HepG2 (cell line): ENCODE measurements around the gene MSL3B.

Experiments
- CREB1 ChIP-seq, 2 experiments: fragments of 450-650 bp in 1 of 2; IDR thresholded peaks; 2 replicates each; pipeline ENCODE4 v1.6.1; 2016 to 2017; ENCODE audit warnings: control low read depth in 1 of 2, mild to moderate bottlenecking in 1 of 2, missing compliant biosample characterization in 1 of 2, missing genetic modification characterization in 1 of 2
- EP300 ChIP-seq, 3 experiments: sonication (generic) in 1 of 3; formaldehyde crosslinking in 1 of 3; IDR thresholded peaks; 2 replicates each; pipeline versions ENCODE4 v1.5.1 to v1.6.1; 2011 to 2020; ENCODE audit warnings: low read depth in 2 of 3, low read length in 2 of 3, borderline replicate concordance in 1 of 3, improper control_type of control experiment in 1 of 3, mild to moderate bottlenecking in 1 of 3, missing genetic modification reagents in 1 of 3, moderate library complexity in 1 of 3
- RAD21 ChIP-seq: fragments of 450-650 bp; formaldehyde crosslinking; IDR thresholded peaks from 2 replicates; pipeline ENCODE4 v1.5.0; 2020; ENCODE audit warnings: mild to moderate bottlenecking
- ZBTB10 ChIP-seq: sonication (generic); formaldehyde crosslinking; IDR thresholded peaks from 2 replicates; pipeline ENCODE4 v1.4.0; 2020; ENCODE audit warnings: missing genetic modification reagents, borderline replicate concordance
- TF ChIP-seq, protein P1 (sequence below): sonication (generic); formaldehyde crosslinking; IDR thresholded peaks from 2 replicates; pipeline ENCODE4 v1.5.0; 2020; ENCODE audit warnings: mild to moderate bottlenecking, missing genetic modification reagents, moderate library complexity

DNA sequence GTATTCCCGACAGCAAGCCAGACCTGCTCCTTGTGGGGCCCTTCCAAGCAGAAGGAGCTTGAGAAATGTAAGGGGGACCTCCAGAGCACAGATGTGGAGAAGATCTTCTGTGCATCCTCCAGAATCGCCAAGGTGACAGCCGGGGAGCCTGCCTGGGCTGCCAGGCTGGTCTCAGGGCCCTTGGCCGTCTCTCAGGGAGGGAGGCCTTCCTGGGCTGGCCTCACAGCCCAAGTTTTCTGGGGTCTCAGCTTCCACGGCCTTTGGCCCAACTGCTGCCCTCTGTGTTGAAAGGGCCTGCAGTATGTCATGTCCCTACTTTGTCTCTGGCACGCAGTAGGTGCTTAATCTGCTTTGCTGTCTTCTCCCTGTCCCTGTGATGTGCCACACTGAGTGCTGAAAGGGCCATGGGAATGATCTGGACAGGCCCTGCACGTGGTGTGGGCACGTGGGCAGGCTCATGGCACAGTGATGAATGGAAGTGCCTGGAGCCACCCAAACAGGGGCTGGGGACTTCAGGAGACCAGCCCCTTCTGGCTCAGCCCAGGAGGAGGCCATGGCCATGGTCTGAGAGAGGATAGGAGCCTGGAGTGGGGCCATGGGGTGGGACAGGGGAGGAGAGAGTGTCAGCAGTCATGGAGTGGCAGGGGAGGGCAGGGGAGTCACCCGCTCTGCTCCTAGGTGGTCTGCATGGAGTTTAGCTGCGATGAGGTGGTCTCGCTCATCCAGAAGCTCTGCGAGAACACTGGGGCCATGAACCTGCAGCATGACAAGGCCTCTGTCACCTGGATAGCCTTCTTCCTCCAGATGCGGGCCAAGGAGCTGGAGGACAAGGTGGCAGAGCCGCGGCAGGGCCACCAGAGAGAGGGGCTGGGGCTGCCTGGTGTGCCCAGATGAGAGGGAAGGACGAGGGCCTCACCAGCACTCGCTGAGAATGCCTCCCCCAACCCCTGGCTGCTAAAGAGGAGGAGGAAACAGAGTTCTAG, 49.3 kb downstream of the MSL3B start:
- TF ChIP-seq, protein P1, sequence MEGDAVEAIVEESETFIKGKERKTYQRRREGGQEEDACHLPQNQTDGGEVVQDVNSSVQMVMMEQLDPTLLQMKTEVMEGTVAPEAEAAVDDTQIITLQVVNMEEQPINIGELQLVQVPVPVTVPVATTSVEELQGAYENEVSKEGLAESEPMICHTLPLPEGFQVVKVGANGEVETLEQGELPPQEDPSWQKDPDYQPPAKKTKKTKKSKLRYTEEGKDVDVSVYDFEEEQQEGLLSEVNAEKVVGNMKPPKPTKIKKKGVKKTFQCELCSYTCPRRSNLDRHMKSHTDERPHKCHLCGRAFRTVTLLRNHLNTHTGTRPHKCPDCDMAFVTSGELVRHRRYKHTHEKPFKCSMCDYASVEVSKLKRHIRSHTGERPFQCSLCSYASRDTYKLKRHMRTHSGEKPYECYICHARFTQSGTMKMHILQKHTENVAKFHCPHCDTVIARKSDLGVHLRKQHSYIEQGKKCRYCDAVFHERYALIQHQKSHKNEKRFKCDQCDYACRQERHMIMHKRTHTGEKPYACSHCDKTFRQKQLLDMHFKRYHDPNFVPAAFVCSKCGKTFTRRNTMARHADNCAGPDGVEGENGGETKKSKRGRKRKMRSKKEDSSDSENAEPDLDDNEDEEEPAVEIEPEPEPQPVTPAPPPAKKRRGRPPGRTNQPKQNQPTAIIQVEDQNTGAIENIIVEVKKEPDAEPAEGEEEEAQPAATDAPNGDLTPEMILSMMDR (CRISPR knock-in tag), result no peak
- no peak for TF ChIP-seq CREB1 (IDR thresholded peaks at IDR 0.05)
- TF ChIP-seq CREB1 (CRISPR knock-in tag; IDR thresholded peaks at IDR 0.05), result no peak
- TF ChIP-seq EP300 (IDR thresholded peaks at IDR 0.05; ENCODE audit: low read depth in 2 of 2, low read length in 2 of 2), result no peak
- TF ChIP-seq EP300 (CRISPR knock-in tag; IDR thresholded peaks at IDR 0.05; ENCODE audit: borderline replicate concordance), result no peak
- no peak for TF ChIP-seq RAD21 (CRISPR knock-in tag)
- no peak for TF ChIP-seq ZBTB10 (CRISPR knock-in tag)
